HepG2 (cell line): ENCODE data around the gene C3orf80. TPM values are rescaled to one million over a fixed set of nuclear protein-coding genes. Genes with fewer than 3 reads are reported as not detected.

ENCODE experiments used
- CHCHD3 ChIP-seq: sonication (generic); formaldehyde crosslinking; IDR thresholded peaks from 2 replicates; pipeline ENCODE4 v1.8.0; 2022; ENCODE audit warnings: mild to moderate bottlenecking, missing genetic modification reagents, moderate library complexity
- KDM5B ChIP-seq: sonication (generic); formaldehyde crosslinking; IDR thresholded peaks from 2 replicates; pipeline ENCODE4 v1.4.0; 2020; ENCODE audit warnings: missing genetic modification reagents, mild to moderate bottlenecking, borderline replicate concordance
- MYC ChIP-seq: sonication (generic); formaldehyde crosslinking; IDR thresholded peaks from 2 replicates; pipeline ENCODE4 v1.9.0; 2021; ENCODE audit warnings: missing genetic modification reagents, borderline replicate concordance
- XRCC5 ChIP-seq: fragments of 200-400 bp; formaldehyde crosslinking; optimal IDR thresholded peaks from 2 replicates; pipeline ENCODE3; 2017; ENCODE audit warnings: mild to moderate bottlenecking, low read length
- ZNF292 ChIP-seq: sonication (generic); formaldehyde crosslinking; IDR thresholded peaks from 2 replicates; pipeline ENCODE4 v1.8.1; 2022; ENCODE audit warnings: mild to moderate bottlenecking, low read depth, missing genetic modification reagents, borderline replicate concordance
- ZNF451 ChIP-seq: sonication (generic); formaldehyde crosslinking; IDR thresholded peaks from 2 replicates; pipeline ENCODE4 v1.5.0; 2020; ENCODE audit warnings: mild to moderate bottlenecking, missing genetic modification reagents
- ZNF761 ChIP-seq: sonication (generic); formaldehyde crosslinking; conservative IDR thresholded peaks from 2 replicates; pipeline ENCODE4 v1.4.0; 2020; ENCODE audit warnings: mild to moderate bottlenecking, missing genetic modification reagents
- polyA plus RNA-seq, 8 experiments: library from polyadenylated mRNA; depleted of rRNA in 3 of 8; stranded (reverse) in 7 of 8; unstranded in 1 of 8; fragments of >200 nt; fragmentation: Illumina TruSeq in 4 of 8; extraction: Trizol in 4 of 8; gene quantifications; 2 replicates each; pipeline versions ENCODE4 v1.2.1 to v1.2.3, GENCODE V29; 2011 to 2016; ENCODE audit warnings: low read depth in 4 of 8, missing spikeins in 1 of 8, mixed read lengths in 1 of 8; ENCODE audit not compliant: insufficient read depth in 1 of 8
- total RNA-seq, 5 experiments: library from RNA; depleted of rRNA; stranded (reverse); fragments of >200 nt; fragmentation: Illumina TruSeq; extraction: Trizol; gene quantifications; 2 replicates each; pipeline ENCODE4 v1.2.3, GENCODE V29; 2016; ENCODE audit warnings: low read depth in 1 of 5
- TF ChIP-seq, protein P1 (sequence below): sonication (generic); formaldehyde crosslinking; IDR thresholded peaks from 2 replicates; pipeline ENCODE4 v1.4.0; 2020; ENCODE audit warnings: missing genetic modification reagents, borderline replicate concordance
- TF ChIP-seq, protein P2 (sequence below): sonication (generic); formaldehyde crosslinking; IDR thresholded peaks from 2 replicates; pipeline ENCODE4 v1.9.0; 2022; ENCODE audit warnings: missing genetic modification reagents, mild to moderate bottlenecking, borderline replicate concordance
- TF ChIP-seq, protein P3 (sequence below): sonication (generic); formaldehyde crosslinking; IDR thresholded peaks from 2 replicates; pipeline ENCODE4 v1.5.0; 2020; ENCODE audit warnings: mild to moderate bottlenecking, missing genetic modification reagents
- TF ChIP-seq, protein P4 (sequence below): sonication (generic); formaldehyde crosslinking; IDR thresholded peaks from 2 replicates; pipeline ENCODE4 v1.4.0; 2020; ENCODE audit warnings: missing genetic modification reagents

C3orf80 gene
- total and polyA plus RNA-seq, 2 of the 13 experiments (the other 11 are each of a cell fraction or from before 2014, with no cell fraction given), result 0.03 to 0.04 TPM

DNA sequence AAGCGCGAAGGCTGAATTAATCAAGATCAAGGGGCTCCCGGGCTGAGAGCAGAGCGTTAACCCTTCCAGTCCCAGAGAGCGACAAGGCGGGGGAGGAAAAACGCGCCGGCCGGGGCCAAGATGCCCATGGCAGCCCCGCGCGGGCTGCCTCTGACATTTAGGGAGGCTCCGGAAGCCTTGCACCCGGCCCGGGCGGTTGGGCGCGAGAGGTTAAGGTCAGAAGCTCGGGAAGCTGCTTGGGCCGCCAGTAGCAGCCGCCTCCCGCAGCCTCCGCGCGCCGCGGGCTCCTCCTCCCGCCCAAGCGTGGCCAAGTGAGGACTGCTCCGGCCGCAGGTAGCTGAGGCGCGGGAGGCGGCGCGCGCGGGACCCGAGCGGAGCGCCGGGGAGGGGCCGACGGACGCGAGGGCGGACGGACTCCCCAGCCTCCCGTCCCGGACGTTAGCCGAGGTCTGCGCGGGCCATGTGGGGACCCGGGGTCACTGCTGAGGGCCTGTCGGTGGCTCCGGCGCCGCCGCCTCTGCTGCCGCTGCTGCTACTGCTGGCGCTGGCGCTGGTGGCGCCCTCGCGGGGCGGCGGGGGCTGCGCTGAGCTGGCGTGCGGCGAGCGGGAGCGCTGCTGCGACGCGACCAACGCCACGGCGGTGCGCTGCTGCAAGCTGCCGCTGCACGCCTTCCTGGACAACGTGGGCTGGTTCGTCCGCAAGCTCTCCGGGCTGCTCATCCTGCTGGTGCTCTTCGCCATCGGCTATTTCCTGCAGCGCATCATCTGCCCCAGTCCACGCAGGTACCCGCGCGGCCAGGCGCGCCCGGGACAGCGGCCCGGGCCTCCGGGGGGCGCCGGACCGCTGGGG, at the start of gene C3orf80 (continued):
- TF ChIP-seq, protein P1, sequence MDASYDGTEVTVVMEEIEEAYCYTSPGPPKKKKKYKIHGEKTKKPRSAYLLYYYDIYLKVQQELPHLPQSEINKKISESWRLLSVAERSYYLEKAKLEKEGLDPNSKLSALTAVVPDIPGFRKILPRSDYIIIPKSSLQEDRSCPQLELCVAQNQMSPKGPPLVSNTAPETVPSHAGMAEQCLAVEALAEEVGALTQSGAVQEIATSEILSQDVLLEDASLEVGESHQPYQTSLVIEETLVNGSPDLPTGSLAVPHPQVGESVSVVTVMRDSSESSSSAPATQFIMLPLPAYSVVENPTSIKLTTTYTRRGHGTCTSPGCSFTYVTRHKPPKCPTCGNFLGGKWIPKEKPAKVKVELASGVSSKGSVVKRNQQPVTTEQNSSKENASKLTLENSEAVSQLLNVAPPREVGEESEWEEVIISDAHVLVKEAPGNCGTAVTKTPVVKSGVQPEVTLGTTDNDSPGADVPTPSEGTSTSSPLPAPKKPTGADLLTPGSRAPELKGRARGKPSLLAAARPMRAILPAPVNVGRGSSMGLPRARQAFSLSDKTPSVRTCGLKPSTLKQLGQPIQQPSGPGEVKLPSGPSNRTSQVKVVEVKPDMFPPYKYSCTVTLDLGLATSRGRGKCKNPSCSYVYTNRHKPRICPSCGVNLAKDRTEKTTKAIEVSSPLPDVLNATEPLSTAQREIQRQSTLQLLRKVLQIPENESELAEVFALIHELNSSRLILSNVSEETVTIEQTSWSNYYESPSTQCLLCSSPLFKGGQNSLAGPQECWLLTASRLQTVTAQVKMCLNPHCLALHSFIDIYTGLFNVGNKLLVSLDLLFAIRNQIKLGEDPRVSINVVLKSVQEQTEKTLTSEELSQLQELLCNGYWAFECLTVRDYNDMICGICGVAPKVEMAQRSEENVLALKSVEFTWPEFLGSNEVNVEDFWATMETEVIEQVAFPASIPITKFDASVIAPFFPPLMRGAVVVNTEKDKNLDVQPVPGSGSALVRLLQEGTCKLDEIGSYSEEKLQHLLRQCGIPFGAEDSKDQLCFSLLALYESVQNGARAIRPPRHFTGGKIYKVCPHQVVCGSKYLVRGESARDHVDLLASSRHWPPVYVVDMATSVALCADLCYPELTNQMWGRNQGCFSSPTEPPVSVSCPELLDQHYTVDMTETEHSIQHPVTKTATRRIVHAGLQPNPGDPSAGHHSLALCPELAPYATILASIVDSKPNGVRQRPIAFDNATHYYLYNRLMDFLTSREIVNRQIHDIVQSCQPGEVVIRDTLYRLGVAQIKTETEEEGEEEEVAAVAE (CRISPR knock-in tag), result no peak
- TF ChIP-seq, protein P2, sequence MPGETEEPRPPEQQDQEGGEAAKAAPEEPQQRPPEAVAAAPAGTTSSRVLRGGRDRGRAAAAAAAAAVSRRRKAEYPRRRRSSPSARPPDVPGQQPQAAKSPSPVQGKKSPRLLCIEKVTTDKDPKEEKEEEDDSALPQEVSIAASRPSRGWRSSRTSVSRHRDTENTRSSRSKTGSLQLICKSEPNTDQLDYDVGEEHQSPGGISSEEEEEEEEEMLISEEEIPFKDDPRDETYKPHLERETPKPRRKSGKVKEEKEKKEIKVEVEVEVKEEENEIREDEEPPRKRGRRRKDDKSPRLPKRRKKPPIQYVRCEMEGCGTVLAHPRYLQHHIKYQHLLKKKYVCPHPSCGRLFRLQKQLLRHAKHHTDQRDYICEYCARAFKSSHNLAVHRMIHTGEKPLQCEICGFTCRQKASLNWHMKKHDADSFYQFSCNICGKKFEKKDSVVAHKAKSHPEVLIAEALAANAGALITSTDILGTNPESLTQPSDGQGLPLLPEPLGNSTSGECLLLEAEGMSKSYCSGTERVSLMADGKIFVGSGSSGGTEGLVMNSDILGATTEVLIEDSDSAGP (CRISPR knock-in tag), result peak; percentile 52; the same call in 1 of the 2 replicates
- TF ChIP-seq ZNF761 (CRISPR knock-in tag) (0 out of 2 replicates have a peak, but pooled peaks have one; percentile 28), MYC (0 out of 2 replicates have a peak, but pooled peaks have one; percentile 22), XRCC5 (peak; percentile 70), ZNF451 (CRISPR knock-in tag) (0 out of 2 replicates have a peak, but pooled peaks have one; percentile 36), CHCHD3 (0 out of 2 replicates have a peak, but pooled peaks have one; percentile 72), KDM5B (CRISPR knock-in tag) (peak; percentile 16; the same call in 1 of the 2 replicates), ZNF292 (no peak)
- TF ChIP-seq, protein P3, sequence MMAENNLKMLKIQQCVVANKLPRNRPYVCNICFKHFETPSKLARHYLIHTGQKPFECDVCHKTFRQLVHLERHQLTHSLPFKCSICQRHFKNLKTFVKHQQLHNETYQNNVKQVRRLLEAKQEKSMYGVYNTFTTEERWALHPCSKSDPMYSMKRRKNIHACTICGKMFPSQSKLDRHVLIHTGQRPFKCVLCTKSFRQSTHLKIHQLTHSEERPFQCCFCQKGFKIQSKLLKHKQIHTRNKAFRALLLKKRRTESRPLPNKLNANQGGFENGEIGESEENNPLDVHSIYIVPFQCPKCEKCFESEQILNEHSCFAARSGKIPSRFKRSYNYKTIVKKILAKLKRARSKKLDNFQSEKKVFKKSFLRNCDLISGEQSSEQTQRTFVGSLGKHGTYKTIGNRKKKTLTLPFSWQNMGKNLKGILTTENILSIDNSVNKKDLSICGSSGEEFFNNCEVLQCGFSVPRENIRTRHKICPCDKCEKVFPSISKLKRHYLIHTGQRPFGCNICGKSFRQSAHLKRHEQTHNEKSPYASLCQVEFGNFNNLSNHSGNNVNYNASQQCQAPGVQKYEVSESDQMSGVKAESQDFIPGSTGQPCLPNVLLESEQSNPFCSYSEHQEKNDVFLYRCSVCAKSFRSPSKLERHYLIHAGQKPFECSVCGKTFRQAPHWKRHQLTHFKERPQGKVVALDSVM (CRISPR knock-in tag), result peak; percentile 75
- TF ChIP-seq, protein P4, sequence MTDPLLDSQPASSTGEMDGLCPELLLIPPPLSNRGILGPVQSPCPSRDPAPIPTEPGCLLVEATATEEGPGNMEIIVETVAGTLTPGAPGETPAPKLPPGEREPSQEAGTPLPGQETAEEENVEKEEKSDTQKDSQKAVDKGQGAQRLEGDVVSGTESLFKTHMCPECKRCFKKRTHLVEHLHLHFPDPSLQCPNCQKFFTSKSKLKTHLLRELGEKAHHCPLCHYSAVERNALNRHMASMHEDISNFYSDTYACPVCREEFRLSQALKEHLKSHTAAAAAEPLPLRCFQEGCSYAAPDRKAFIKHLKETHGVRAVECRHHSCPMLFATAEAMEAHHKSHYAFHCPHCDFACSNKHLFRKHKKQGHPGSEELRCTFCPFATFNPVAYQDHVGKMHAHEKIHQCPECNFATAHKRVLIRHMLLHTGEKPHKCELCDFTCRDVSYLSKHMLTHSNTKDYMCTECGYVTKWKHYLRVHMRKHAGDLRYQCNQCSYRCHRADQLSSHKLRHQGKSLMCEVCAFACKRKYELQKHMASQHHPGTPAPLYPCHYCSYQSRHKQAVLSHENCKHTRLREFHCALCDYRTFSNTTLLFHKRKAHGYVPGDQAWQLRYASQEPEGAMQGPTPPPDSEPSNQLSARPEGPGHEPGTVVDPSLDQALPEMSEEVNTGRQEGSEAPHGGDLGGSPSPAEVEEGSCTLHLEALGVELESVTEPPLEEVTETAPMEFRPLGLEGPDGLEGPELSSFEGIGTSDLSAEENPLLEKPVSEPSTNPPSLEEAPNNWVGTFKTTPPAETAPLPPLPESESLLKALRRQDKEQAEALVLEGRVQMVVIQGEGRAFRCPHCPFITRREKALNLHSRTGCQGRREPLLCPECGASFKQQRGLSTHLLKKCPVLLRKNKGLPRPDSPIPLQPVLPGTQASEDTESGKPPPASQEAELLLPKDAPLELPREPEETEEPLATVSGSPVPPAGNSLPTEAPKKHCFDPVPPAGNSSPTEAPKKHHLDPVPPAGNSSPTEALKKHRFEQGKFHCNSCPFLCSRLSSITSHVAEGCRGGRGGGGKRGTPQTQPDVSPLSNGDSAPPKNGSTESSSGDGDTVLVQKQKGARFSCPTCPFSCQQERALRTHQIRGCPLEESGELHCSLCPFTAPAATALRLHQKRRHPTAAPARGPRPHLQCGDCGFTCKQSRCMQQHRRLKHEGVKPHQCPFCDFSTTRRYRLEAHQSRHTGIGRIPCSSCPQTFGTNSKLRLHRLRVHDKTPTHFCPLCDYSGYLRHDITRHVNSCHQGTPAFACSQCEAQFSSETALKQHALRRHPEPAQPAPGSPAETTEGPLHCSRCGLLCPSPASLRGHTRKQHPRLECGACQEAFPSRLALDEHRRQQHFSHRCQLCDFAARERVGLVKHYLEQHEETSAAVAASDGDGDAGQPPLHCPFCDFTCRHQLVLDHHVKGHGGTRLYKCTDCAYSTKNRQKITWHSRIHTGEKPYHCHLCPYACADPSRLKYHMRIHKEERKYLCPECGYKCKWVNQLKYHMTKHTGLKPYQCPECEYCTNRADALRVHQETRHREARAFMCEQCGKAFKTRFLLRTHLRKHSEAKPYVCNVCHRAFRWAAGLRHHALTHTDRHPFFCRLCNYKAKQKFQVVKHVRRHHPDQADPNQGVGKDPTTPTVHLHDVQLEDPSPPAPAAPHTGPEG (CRISPR knock-in tag), result peak; percentile 23; the same call in 1 of the 2 replicates
